Breast epithelium (tissue), 3 donors: ENCODE measurements around the gene SPTBN5.

Experiments
- CTCF ChIP-seq, 3 donors: fragments of 450-650 bp; IDR thresholded peaks; one replicate each; pipeline ENCODE4 v1.5.1; 2016 to 2017; ENCODE audit warnings: antibody characterized with exemption in 3 of 3, mild to moderate bottlenecking in 3 of 3, moderate library complexity in 3 of 3
- POLR2A ChIP-seq: fragments of 450-650 bp; IDR thresholded peaks from one replicate; pipeline ENCODE4 v1.6.1; 2016; ENCODE audit warnings: antibody characterized with exemption, mild to moderate bottlenecking, moderate library complexity
- POLR2AphosphoS5 ChIP-seq, 3 donors: sonication (generic); formaldehyde crosslinking; IDR thresholded peaks; one replicate each; pipeline ENCODE4 v1.6.1; 2017; ENCODE audit warnings: antibody characterized with exemption in 3 of 3

- TF ChIP-seq CTCF (IDR thresholded peaks at IDR 0.05) (no peak), POLR2AphosphoS5 (IDR thresholded peaks at IDR 0.05) (no peak), POLR2A (no peak)
These were observed 63.8 kb downstream of the SPTBN5 start for GRCh38 chr15:41829959-41830646.
